Stomach (tissue), 9 donors: ENCODE results near the gene CHAF1A. TPM values are rescaled to one million over a fixed set of nuclear protein-coding genes. Genes with fewer than 3 reads are reported as not detected.

Experiments
- DNase-seq, 2 donors: peaks; one replicate each; pipeline versions ENCODE4 v3.0.0 to v3.0.0-alpha.2; 2013 to 2019
- H3K27ac ChIP-seq, 5 donors: fragments of 200-600 bp in 4 of 5; sonication (generic) in 4 of 5; one replicate each; pipeline ENCODE4 v1.5.1; 2013 to 2019; ENCODE audit warnings: mild to moderate bottlenecking in 1 of 5, moderate library complexity in 1 of 5
- H3K27me3 ChIP-seq, 3 donors: fragments of 200-600 bp; sonication (generic); one replicate each; pipeline ENCODE4 v1.5.1; 2017 to 2019; ENCODE audit warnings: mixed run types in 1 of 3
- H3K36me3 ChIP-seq, 4 donors: fragments of 200-600 bp; sonication (generic); 1 replicate in 3 of 4; 2 replicates in 1 of 4; pipeline ENCODE4 v1.5.1; 2016 to 2019
- H3K4me1 ChIP-seq, 4 donors: fragments of 200-600 bp; sonication (generic); one replicate each; pipeline ENCODE4 v1.5.1; 2016 to 2019
- H3K4me3 ChIP-seq, 4 donors: fragments of 200-600 bp; sonication (generic) in 3 of 4; one replicate each; pipeline ENCODE4 v1.5.1; 2016 to 2019; ENCODE audit warnings: mild to moderate bottlenecking in 1 of 4
- H3K9me3 ChIP-seq, 4 donors: fragments of 200-600 bp; sonication (generic); one replicate each; pipeline ENCODE4 v1.5.1; 2016 to 2019
- CTCF ChIP-seq, 7 experiments: fragments of 450-650 bp in 4 of 7; fragments of 200-600 bp in 3 of 7; sonication (generic) in 3 of 7; IDR thresholded peaks; one replicate each; pipeline ENCODE4 v1.5.1; 2016 to 2019; ENCODE audit warnings: antibody characterized with exemption in 7 of 7, control low read depth in 2 of 7, mild to moderate bottlenecking in 1 of 7
- EP300 ChIP-seq: sonication (generic); formaldehyde crosslinking; IDR thresholded peaks from one replicate; pipeline ENCODE4 v1.6.1; 2017; ENCODE audit warnings: antibody characterized with exemption
- POLR2A ChIP-seq, 4 donors: fragments of 450-650 bp; IDR thresholded peaks; one replicate each; pipeline ENCODE4 v1.6.1; 2016; ENCODE audit warnings: antibody characterized with exemption in 4 of 4, control low read depth in 2 of 4, mild to moderate bottlenecking in 1 of 4, moderate library complexity in 1 of 4
- POLR2AphosphoS5 ChIP-seq, 3 donors: sonication (generic); formaldehyde crosslinking; IDR thresholded peaks; one replicate each; pipeline ENCODE4 v1.6.1; 2016; ENCODE audit warnings: antibody characterized with exemption in 3 of 3
- WGBS, 5 donors: extraction: QIAGEN DNeasy Blood & Tissue Kit in 3 of 5; methylation state at CpG; one replicate each; pipeline versions ENCODE4 v1.1.5 to v1.1.7; 2013 to 2018; 5-methylcytosine and 5-hydroxymethylcytosine counted together
- intact Hi-C: fragments of 100-400 bp; cut with DNase I; formaldehyde crosslinking; loops from one replicate; pipeline ENCODE4 v1.15.1; 2023; ENCODE audit warnings: low total_unique reads
- polyA plus RNA-seq, 3 donors: library from polyadenylated mRNA; stranded (reverse); fragments of 200-250 nt; gene quantifications; one replicate each; pipeline ENCODE4 v1.2.3, GENCODE V29; 2013
- total RNA-seq, 5 donors: library from RNA; depleted of rRNA; stranded (reverse); fragments of >200 nt; gene quantifications; one replicate each; pipeline versions ENCODE4 v1.1.0 to v1.2.3, GENCODE V29; 2014 to 2016
- donor health status: healthy with polysubstance abuse.
- donor health status: Bipolar disorder and iron deficiency.
- donor health status: healthy.

CHAF1A gene
- total and polyA plus RNA-seq, 8 donors, result 1.8 to 100 (median 6.5) TPM

DNA sequence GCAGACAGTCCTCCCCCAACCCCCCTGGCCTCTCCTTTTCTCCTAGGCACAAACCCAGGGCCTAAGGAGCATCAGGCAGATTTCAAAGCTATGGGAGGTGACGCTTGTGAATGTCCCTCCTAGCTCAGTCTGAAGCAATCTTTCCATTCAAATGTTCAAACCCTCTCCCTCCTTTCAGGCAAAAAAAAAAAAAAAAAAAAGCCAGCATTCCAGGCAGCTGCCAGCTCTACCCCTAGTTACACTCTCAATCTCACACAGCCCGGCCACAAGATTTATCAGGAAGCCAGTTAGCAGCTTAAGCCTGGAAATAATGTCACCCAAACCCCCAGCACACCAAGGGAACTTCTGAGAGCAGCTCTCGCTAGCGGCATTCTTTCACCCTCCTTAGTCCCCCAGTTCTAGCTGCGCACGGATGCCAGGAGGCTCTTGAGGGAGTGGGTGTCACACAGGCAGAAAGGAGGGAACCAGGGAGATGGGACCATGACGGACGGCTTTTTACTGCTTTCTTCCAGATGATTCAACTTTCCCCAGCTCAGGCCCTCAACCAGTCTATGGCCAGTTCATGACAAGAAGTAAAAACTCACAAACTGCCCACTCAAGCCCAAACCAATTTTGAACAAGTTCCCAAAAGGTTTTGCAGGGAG, 8.4 kb upstream of the CHAF1A start:
- Histone ChIP-seq H3K4me1 (peaks cover 80 to 100% (median 89%) of the 10 kb centered on the region in 4 donors), H3K36me3 (peaks cover 15 to 40% (median 24%) of the 10 kb centered on the region in 4 donors), H3K9me3 (no peaks in the 10 kb centered on the region), H3K4me3 (no peak overlapping the region), H3K27me3 (no peaks in the 10 kb centered on the region), H3K27ac (peak overlapping the region in 4 of 5 donors; percentile 26 to 82 (median 46))
- peak in 1 of 3 donors; percentile 5 for TF ChIP-seq POLR2AphosphoS5 (IDR thresholded peaks at IDR 0.05)
- TF ChIP-seq EP300, result no peak
- no peak for TF ChIP-seq CTCF (IDR thresholded peaks at IDR 0.05)
- no peak for DNase-seq
- intact Hi-C loops, result no loop called here
- WGBS, 5 donors, result 25 to 67% (median 52%) methylated on average over 7 to 8 of the region's 8 CpGs

GRCh38 chr19:4396949-4397783, 5.3 kb upstream of the CHAF1A start:
- H3K27ac ChIP-seq, result peak overlapping the region in 2 of 5 donors; percentile 38 to 47
- H3K27me3 ChIP-seq, result no peaks in the 10 kb centered on the region
- peaks cover 15 to 40% (median 22%) of the 10 kb centered on the region in 4 donors for H3K36me3 ChIP-seq
- no peak overlapping the region for H3K4me3 ChIP-seq
- no peak for TF ChIP-seq EP300
- no peak for TF ChIP-seq POLR2A (IDR thresholded peaks at IDR 0.05)
- no peak for TF ChIP-seq CTCF (IDR thresholded peaks at IDR 0.05)
- no peak for TF ChIP-seq POLR2AphosphoS5 (IDR thresholded peaks at IDR 0.05)
- no peaks in the 10 kb centered on the region for H3K9me3 ChIP-seq
- WGBS, 5 donors, result 62 to 76% (median 74%) methylated on average over 14 to 15 of the region's 15 CpGs
- peaks cover 60 to 91% (median 78%) of the 10 kb centered on the region in 4 donors for H3K4me1 ChIP-seq
- no peak for DNase-seq
- intact Hi-C loops, result no loop called here

DNA sequence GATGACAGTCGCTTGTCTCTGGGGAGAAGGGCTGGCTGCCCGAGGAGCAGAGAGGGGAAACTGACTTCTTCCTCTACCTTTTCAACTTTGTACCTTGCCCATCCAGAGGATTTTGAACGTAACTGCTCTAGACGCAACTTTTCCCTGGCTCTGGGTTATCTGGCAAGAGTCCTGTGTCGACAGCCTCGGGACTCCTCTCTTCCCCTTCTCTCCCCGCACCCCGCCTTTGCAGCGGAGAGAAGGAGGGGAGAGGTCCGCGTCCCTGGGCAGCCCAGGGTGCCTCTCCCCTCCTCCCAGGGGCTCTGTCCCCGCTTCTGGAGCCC, 2.7 kb upstream of the CHAF1A start:
- 0 to 1% (median 1%) methylated on average over 8 to 12 of the region's 12 CpGs for WGBS, 5 donors
- Histone ChIP-seq H3K4me1 (peaks cover 44 to 77% (median 64%) of the 10 kb centered on the region in 4 donors), H3K9me3 (no peaks in the 10 kb centered on the region), H3K27ac (peak overlapping the region; percentile 95 to 100 (median 96)), H3K27me3 (no peaks in the 10 kb centered on the region), H3K36me3 (peaks cover 14 to 37% (median 19%) of the 10 kb centered on the region in 4 donors), H3K4me3 (peak overlapping the region; percentile 80 to 99 (median 95))
- peak in 1 of 2 donors; percentile 72 for DNase-seq
- intact Hi-C loops, result no loop called here
- no peak for TF ChIP-seq EP300
- TF ChIP-seq POLR2A (IDR thresholded peaks at IDR 0.05), result no peak
- TF ChIP-seq POLR2AphosphoS5 (IDR thresholded peaks at IDR 0.05), result no peak
- no peak for TF ChIP-seq CTCF (IDR thresholded peaks at IDR 0.05)

GRCh38 chr19:4400135-4400936, 2.1 kb upstream of the CHAF1A start, which contains the start of gene SH3GL1:
TSS of gene SH3GL1 (minus strand) at chr19:4400547. CDS start at chr19:4400368, 179 bp downstream.
- H3K27ac ChIP-seq, result peak within 1 kb of the TSS; percentile 96 to 100 (median 96)
- DNase-seq, result peak; percentile 96 to 97
- H3K4me3 ChIP-seq, result peak within 1 kb of the TSS; percentile 80 to 99 (median 95)
- TF ChIP-seq POLR2AphosphoS5 (IDR thresholded peaks at IDR 0.05) (peak; percentile 68 to 89 (median 75)), CTCF (IDR thresholded peaks at IDR 0.05) (peak in 5 of 7 experiments; percentile 85 to 98 (median 97)), POLR2A (IDR thresholded peaks at IDR 0.05) (no peak)
- peaks cover 8 to 32% (median 13%) of the 10 kb centered on the region in 4 donors for H3K36me3 ChIP-seq
- H3K4me1 ChIP-seq, result peaks cover 41 to 72% (median 58%) of the 10 kb centered on the region in 4 donors
- no peaks in the 10 kb centered on the region for H3K9me3 ChIP-seq
- WGBS, 5 donors, result 1% methylated on average over 54 to 90 of the region's 90 CpGs
- intact Hi-C loops, result no loop called here
- H3K27me3 ChIP-seq, result no peaks in the 10 kb centered on the region
